ENCODE data around the gene ANKS1B.
"Not testable (repeated sequence)": the region's sequence is repeated elsewhere in the genome, so short reads cannot be mapped to it uniquely, and the experiment has no call there.

ANKS1B gene

DNA sequence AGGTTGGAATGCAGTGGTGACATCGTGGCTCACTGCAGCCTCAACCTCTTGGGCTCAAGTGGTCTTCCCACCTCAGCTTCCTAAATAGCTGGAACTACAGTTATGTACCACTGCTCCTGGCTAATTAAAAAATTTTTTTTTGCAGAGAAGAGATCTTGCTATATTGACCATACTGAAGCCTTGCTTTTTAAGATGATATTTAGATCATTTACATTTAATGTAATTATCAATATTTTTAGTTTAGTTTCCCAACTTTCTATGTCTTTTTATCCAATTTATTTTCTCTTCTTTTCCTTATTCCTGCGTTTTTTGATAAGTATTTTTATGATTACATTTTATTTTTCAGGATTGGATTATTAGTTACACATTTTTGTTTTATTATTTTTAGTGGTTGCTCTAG, 999.6 kb downstream of the ANKS1B start:
- no peak for DNase-seq

DNA sequence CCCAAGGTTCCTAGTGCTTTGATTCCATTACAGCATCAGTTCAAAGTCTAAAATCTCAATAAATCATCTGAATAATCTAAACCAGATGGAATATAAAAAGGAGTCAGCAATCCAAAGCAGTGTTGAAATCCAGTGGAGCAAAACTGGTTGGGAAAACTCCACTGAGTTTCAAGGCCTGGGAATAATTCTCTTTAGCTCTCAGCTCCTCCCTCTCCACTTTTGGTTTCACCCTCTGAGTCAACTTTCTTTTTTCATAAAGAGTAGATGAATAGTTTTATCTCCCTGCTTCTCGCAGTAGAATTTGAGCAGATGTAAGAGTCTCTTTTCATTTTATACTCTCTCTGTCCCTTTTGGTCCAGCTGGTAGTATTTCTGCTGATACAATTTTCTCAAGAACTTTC, 1001.1 kb downstream of the ANKS1B start:
- no peak for DNase-seq

DNA sequence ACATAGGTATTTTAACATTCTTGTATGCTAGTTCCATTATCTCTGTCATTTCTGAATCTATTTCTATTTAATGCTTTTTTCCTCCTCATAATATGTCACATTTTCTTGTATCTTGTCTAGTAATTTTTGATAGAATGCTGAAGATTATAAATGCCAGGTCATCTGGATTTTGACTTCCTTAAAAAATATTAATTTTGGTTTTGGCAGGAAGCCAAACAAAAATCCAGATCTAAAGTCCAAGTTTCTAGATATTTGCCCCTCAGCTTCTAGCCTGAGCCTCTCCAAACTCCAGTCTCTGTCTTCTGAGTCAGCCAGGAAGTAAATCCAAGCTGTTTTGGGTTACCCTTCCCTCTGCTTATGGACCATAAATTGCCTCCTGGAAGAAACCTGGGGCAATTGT, 1004.2 kb downstream of the ANKS1B start:
- no peak for DNase-seq

DNA sequence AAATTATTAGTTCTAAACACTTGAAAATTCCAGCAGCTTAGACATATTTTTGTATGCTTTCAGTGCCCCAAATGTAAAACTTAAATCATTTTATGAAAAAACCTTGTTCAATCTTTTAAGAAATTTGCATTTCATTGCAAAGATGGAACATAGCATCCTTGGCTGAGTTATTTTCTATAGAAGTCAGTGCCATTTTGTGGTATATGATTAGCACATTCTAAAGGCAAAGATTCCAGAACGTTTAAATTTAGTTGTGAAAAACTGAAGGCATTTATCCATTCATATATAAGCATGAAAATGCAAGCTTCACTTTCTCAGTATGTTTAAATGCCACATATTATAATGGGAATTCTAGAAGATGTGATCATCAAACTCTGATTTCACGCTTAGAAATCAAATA, 1007.5 kb downstream of the ANKS1B start:
- DNase-seq, result no peak

DNA sequence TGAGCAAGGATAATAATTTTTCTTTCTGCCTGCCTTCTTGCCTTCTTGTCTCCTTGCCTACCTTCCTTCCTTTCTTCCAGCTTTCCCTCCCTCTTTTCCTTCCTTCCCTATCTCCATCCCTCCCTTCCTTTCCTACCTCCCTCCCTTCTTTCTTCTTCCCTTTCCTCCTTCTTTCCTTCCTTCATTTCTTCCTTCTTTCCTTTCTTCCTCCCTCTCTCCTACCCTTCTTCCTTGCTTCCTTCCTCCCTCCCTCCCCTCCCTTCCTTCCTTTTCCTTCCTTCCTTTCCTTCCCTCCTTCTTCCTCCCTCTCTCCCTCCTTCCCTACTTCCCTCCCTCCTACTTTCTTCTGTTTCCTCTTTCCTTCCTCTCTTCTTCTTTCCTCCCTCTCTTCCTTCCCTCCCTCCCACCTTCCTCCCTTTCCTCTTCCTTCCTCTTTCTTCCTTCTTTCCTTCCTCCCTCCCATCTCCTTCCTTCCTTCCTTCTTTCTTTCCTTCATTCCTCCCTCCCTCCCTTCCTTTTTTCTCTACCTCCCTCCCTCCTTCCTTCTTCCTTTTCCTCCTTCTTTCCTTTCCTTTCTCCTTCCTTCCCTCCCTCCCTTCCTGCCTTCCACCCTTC, 1009.9 kb downstream of the ANKS1B start:
- DNase-seq, result no peak

DNA sequence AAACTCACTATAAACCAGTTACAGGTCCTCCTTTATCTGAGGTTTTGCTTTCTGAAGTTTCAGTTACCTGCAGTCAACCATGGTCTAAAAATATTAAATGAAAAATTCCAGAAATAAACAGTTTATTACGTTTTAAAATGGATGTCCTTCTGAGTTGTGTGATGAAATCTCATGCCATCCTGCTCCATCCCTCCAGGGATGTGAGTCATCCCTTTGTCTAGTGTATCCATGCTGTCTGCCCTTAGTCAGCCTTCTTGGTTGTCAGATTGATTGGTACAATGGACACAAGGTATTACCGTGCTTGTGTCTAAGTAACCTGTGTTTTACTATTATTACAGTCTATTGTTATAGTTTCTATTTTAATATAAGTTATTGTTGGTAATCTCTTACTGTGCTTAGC, 1011.3 kb downstream of the ANKS1B start:
- DNase-seq, result no peak

DNA sequence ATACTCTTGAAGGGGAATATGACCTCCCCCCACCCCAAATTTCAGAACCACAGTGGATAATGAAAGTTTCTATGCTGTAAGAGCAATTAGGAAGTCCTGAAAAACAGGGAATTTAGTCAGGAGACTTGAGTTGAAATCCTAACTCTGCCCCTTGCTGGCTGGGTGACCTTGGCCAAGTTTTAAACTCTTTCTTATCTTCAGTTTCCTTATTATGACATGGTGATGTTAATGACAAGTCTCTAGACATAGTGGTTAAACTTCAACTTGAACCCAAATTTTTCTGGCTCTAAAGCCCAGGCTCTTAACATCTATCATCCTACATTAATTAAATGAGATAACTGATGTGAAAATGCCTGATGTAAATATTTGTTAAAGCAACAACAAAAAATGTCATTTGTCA, 1013.8 kb downstream of the ANKS1B start:
- no peak for DNase-seq

DNA sequence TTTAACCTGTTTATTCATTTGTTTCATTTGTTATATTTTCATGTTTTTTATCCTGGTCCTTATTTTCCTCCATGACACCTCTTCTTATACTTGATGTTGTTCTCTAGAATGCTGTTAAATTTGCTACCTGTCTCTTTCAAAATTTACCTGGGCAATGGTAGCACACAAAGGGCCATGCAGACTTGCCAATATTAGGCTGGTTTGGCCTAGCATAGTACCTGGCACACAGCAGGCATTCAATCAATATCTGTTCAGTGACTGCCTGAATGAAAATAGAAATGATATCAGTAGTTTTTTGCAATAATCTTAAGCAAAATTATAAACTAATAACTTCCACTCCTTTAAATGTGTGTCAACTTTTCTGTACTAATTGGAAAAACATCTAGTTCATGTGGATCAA, 1014.5 kb downstream of the ANKS1B start:
- DNase-seq, result no peak

DNA sequence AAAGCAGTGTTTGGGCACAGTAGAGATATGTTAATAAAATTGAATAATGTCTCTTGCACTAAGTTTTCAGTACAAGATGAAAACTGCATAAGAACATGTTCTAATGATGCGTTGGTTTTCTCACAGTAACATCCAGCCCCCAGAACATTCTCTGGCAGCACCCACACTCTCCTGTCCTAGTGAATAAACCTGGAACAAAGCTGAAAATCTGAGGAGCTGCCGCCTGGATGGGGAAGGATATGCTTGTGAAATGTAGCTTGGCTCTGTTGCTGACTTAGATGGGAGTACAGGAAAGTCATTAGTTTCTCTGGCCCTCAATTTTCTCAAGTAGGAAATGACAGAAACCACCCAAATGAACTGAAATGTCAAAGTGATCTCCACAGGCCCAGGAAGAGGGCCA, 1015.8 kb downstream of the ANKS1B start:
- DNase-seq, result no peak

DNA sequence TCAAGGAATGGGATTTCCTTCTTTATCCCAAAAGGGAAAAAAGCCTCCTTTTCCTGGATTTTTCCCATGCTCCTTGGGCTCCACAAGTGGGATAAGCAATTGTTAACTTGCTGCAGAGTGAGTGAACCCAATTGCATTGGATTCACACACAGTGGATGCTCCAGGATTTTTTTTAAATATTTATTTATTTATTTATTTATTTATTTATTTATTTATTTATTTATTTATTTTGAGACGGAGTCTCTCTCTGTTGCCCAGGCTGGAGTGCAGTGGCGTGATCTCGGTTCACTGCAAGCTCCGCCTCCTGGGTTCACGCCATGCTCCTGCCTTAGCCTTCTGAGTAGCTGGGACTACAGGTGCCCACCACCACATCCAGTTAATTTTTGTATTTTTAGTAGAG, 1027.6 kb downstream of the ANKS1B start:
- DNase-seq, result not testable (repeated sequence)

DNA sequence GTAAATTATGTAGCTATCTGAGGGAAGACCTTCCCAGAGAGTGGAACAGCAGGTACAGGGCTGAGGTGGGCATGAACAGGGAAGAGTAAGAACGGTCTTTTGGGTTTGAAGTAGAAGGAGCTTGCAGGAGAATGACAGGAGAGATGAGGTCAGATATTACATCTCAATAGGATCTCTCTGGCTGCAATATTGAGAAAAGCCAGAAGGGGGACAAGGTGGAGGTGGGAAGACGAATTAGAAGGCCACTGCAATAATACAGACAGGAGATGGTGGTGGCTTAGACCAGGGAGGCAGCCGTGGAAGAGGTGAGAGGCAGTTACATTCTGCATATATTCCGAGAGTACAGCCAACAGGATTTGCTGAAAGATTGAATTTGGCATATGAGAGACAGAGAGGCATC, 1029.5 kb downstream of the ANKS1B start:
- DNase-seq, result no peak

DNA sequence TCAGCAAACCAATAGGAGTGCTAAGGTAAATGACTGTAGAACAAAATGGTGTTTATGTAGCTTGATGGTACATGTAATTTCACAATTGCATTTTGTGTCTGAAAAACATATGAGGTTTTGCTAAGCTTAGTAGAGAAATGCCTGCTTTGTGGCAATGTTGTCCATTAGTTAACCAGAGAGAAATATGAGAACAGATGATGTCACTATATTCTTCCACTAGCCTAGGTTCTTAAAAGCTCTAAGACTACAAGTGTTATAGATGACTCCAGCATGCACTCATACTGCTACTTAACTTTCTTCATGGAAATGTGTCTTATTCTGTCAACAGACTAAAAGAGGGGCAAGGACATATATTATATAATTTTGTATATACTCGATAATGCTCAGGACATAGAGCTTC, 1030.2 kb downstream of the ANKS1B start:
- DNase-seq, result no peak

DNA sequence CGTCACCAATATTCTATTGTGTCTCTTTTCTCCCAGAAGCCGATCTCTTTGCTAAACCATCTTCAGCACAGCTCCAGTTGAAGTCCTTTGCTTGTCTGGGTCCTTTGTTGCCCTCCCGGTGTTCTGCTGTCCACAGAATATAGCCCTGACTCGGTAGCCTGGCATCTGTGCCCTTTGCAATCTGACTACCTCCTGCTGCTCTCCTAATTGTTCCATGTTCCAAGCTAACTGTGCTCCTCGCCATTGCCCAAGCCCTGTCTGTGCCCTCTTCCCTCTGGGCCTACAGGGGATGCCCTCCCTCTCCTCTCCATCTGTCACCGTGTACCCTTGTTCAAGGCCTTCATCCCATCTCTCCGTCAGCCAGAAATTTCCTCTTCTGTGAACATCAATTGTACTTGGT, 1033.3 kb downstream of the ANKS1B start:
- DNase-seq, result no peak

DNA sequence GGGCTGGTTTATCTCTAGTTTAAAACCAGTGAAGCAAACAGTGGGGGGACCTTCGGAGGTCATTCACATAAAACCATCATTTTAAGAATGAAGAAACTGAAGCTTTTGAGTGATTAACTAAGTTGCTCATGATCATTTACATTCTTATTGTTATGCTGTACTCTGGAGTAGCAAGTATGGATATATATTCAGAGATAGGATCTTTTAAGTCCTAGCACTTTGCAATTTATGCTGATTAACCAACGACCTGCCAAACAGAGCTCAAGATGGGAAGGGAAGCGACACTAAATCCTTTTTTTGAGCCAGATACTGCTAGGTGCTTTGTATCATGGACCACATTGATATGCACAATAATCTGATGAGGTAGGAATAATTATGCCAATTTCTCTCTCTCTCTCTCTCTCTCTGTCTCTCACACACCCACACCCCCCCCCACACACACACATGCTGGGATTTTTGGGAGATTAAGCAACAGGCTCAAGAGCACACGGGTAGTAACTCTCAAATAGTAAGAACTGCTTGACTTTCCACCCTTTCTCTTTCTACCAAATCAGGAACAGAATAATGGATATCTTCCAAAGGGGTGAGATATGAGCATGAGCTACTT, 1036.3 kb downstream of the ANKS1B start:
- no peak for DNase-seq

DNA sequence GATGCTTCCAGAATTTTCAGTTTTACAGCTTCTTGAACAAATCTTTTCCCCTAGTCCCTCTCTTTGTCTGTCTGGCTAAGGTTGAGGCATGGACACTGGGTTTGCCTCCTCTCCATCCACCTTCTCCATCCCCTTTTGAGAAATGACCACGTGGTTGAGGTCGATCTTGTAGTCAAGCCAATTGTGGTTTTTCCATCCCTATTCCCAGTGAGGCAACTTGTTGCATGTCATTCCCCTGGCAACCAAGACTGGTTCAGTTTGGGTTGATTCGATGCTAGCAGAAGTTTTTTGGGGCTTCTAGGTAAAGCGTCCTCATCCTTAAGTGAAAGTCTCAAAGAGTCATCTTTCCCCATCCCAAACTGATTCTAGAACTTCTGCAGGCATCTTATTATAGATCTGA, 1038.9 kb downstream of the ANKS1B start:
- DNase-seq, result no peak

DNA sequence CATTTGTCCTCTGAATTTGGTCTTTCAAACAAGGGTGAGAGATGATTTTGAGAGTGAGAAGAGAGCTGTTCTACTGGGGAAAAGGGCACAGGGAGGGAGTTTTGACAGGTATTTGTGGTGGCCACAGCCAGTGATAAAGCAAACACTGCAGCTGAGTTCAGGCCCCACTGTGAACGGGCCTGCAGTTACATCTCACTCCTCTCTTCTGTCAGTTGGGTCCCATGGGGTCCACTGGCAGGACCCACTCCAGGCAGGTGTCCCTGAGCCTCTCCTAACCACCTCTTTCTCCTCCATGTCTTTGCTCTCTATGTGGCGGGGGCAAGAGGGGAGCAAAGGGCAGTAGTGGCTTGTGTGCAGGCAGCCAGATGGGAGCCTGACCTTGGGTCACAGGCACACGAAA, 1044.8 kb downstream of the ANKS1B start:
- no peak for DNase-seq

DNA sequence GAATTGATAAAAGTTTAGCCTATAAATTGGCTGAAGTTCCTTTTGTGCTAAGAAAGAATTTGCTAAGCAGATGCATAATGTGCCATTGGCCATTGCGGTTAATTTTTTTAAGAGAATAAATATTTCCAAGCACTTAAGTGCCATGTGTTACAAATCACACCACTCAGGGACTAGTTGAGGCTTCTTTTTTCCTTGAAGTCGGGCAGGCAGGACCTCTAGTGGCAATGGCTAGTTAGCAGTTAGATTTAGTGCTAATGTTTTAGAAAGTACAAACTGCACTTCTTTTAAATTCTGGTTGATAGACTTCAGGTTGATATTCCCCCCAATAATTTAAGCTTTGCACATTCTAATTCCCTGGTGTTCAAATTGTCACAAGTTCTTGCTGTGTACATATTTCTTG, 1045.4 kb downstream of the ANKS1B start:
- DNase-seq, result no peak

DNA sequence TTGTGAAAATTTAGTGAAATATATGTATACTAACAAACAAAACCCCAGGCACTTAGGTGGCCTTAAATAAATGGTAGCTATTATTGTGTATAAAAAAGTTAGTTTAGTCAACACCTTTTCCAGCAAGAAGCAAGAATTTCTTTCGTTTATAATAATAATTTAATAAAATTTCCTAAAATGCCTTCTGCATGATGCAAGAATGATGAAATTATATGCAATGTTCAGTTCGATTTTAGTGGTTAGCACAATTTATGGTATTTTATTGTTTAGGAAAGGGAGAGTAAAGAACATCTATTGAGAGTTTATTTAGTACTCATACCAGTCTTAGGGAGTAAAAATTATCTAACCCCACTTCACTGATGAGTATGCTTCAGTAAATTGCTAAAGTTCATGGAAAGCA, 1048.9 kb downstream of the ANKS1B start:
- no peak for DNase-seq

DNA sequence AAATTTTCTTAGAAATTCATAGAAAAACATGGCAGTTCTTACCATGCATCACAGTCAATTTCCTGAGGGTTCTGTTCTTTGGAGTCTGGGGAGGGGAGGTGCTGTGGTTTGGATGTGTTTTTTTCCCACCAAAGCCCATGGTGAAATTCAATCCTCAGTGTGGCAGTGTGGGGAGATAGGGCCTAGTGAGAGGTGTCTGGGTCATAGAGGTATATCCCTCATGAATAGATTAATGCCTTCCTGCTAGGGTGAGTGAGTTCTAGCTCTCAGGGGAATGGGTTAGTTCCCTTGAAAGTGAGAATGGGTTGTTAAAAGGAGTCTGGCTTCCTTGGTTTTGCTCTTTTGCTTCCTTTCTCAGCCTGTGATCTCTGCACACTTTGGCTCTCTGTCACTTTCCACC, 1061.9 kb downstream of the ANKS1B start:
- no peak for DNase-seq

DNA sequence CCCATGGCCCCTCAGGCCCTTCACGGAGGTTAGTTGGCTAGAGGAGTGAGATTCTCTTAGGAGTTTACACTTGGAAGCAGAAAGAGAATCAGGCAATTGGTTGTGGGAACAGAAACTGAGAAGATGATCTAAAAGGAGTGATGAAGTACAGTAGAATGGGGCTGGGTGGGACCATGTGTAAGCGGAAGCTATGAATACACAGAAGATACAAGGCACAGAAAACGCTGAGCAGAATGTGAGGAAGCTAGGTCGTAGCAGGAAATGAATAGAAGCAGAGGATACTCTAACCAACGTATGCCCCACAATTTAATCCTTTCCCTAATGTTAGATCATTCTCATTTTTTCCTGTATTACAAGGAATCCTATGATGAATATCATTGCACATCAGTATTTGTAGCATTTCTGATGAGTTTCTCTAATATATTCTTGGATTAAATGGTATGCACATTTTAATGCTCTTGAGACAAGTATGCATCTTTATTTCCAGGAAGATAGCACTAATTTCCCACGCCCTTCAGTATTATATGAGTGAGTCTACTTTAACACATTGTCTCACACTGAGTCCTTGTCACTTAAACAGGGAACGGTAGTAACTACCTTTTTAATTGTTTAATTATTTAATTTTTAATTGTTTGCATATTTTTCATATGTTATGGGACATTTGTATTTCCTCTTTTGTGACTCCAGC, 1066.4 kb downstream of the ANKS1B start:
- DNase-seq, result no peak

DNA sequence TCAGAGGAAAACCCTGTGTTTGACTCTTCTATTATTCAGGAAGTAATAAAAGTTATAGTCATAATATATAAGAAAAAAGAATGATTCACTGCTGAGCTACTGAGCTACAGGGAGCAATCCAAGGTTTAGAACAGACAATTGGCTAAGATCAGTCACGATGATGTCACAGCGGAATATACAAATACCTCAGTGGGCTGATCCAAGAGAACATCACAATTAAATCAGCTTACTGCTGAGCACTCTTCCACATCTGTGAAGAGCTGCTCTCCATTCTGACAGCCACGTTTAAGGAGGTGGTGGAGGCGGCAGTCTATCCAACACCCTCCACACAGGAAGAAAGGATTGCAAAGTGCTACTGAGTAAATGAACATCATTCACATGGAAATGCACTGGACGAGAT, 1068.6 kb downstream of the ANKS1B start:
- DNase-seq, result no peak

DNA sequence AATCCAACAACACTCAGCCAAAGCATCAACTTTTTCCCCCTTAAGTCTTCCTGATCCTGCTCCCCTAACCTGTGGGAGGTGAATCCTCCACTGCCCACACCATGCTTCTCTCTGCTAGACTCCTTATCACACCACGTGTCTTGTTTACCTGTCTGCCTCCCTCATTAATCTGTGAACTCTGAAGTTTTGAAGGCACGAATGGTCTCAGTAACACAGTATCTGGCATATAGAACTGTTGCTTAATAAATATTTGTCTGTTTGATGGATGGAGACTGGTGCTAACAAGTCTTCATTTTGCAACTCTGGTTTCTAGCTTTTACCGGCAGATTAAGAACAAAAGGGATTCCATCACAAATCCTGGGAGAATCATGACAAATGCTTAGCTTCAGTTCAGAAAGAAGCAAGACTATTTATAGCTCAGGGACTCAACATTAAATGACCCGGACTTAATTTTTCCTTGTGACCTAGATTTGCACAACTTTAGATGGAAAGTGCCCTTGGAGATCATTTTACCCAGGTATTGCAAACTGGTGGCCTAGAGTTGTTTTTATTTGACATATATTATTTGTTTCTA, 1072.2 kb downstream of the ANKS1B start:
- no peak for DNase-seq

DNA sequence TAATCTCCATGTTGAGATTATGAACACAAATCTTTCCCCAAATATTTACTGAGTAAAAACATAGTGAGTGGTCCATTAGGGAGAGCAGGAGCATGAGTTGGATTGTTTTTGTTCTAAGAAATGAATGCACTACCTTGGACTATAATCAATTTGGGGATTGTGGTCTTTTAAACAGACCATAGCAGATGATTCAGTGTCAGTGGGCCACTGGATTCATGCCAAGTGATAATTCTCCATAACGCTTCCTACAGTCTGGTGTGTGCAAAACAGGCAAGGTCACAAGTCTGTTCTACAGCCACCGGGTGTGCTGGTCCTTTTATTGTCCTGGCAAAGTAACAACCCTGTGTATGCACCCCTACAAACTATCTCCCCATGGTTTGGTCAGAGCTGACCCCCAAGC, 1073.3 kb downstream of the ANKS1B start:
- no peak for DNase-seq

DNA sequence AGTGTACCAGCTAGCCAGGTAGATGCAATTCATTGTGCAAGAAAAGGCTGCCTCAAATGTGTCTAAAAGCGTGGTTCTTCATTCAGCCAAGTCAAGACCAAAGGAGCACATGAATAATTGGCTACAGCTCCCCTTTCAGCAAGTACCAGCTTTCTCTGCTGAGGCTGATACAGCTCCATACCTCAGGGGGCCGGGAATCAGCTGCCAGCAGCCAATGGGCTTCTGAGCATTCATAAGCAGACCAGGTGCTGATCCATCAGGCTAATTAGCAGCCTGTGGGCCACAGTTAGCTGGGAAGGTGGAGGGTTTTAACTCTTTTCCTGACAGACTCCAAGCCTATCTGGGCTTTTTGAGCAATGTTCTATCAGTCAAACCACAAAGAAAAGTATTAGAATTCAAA, 1075.0 kb downstream of the ANKS1B start:
- DNase-seq, result no peak
